Heart left ventricle (tissue), 16 donors: Measurements from ENCODE around the gene YWHAH. TPM values are rescaled to one million over a fixed set of nuclear protein-coding genes. Genes with fewer than 3 reads are reported as not detected.

Source experiments
- ATAC-seq, 4 donors: fragments of 200-7000 bp; cut with Tn5 transposase; one replicate each; pipeline ENCODE4 v1.9.1; 2020 to 2022; ENCODE audit warnings: moderate library complexity in 4 of 4, mild to moderate bottlenecking in 3 of 4, moderate number of reproducible peaks in 1 of 4
- DNase-seq, 5 donors: peaks; one replicate each; pipeline ENCODE4 v3.0.0-alpha.2; 2020
- H3K27ac ChIP-seq, 12 donors: fragments of 200-600 bp; sonication (generic) in 4 of 12; one replicate each; pipeline versions ENCODE4 v1.5.0 to v1.8.0; 2016 to 2022; ENCODE audit warnings: mild to moderate bottlenecking in 2 of 12
- H3K27me3 ChIP-seq, 9 donors: fragments of 200-600 bp; sonication (generic) in 2 of 9; one replicate each; pipeline versions ENCODE4 v1.5.1 to v1.8.0; 2016 to 2022; ENCODE audit warnings: mild to moderate bottlenecking in 3 of 9
- H3K36me3 ChIP-seq, 9 donors: fragments of 200-600 bp; sonication (generic) in 2 of 9; one replicate each; pipeline versions ENCODE4 v1.5.0 to v1.8.0; 2018 to 2022; ENCODE audit warnings: mild to moderate bottlenecking in 2 of 9
- H3K4me1 ChIP-seq, 12 donors: fragments of 200-600 bp; sonication (generic) in 4 of 12; one replicate each; pipeline versions ENCODE4 v1.5.0 to v1.8.0; 2016 to 2022; ENCODE audit warnings: mild to moderate bottlenecking in 3 of 12
- H3K4me3 ChIP-seq, 12 donors: fragments of 200-600 bp; sonication (generic) in 4 of 12; one replicate each; pipeline versions ENCODE4 v1.5.0 to v1.8.0; 2017 to 2022; ENCODE audit warnings: mild to moderate bottlenecking in 9 of 12, moderate library complexity in 4 of 12
- H3K9me3 ChIP-seq, 12 donors: fragments of 200-600 bp; sonication (generic) in 4 of 12; one replicate each; pipeline versions ENCODE4 v1.5.0 to v1.8.0; 2016 to 2022; ENCODE audit warnings: mild to moderate bottlenecking in 1 of 12
- POLR2A ChIP-seq, 2 donors: fragments of 450-650 bp; IDR thresholded peaks; one replicate each; pipeline ENCODE4 v1.6.1; 2017; ENCODE audit warnings: antibody characterized with exemption in 2 of 2, mild to moderate bottlenecking in 2 of 2, moderate library complexity in 2 of 2
- WGBS, 4 donors: extraction: QIAGEN DNeasy Blood & Tissue Kit in 2 of 4; methylation state at CpG; one replicate each; pipeline versions ENCODE4 v1.1.5 to v1.1.7; 2013 to 2018; 5-methylcytosine and 5-hydroxymethylcytosine counted together
- intact Hi-C, 10 donors: fragments of 100-400 bp; cut with DNase I; formaldehyde crosslinking; loops; one replicate each; pipeline versions ENCODE4 v1.11.1 to v1.14.2; 2022
- polyA plus RNA-seq, 2 donors: library from polyadenylated mRNA; stranded (reverse); fragments of 200-250 nt; gene quantifications; one replicate each; pipeline ENCODE4 v1.2.3, GENCODE V29; 2013
- total RNA-seq, 9 donors: library from RNA; depleted of rRNA in 2 of 9; stranded (reverse); fragments of >200 nt in 2 of 9; fragmentation: NEBNext Ultra II Directional in 3 of 9; extraction: Animal tissue kit (Norgen Biotek cat#: 25700) in 3 of 9; gene quantifications; one replicate each; pipeline versions ENCODE4 v1.1.0 to v1.2.4, GENCODE V29; 2016 to 2023
- TF ChIP-seq, protein P1 (sequence below), 12 donors: fragments of 200-600 bp; sonication (generic) in 4 of 12; IDR thresholded peaks; one replicate each; pipeline versions ENCODE4 v1.5.0 to v1.8.0; 2018 to 2022; ENCODE audit warnings: antibody characterized with exemption in 12 of 12, mild to moderate bottlenecking in 5 of 12
- donor health status: ischemic (EF 13 %, LVEDD 7.1; RV severe dilation, severe dysfunction).
- donor health status: healthy with polysubstance abuse.
- donor health status: DM: no; HTN: yes; CAD: no.
- donor health status: DM: no; HTN: no; CAD: no.
- donor health status: ischemic (EF 25% LVEDD 6.9; RV normal size, moderate dysfunction).
- donor health status: ischemic (EF 25% LVEDD 5.7; RV mildly dilated, moderate dysfunction).
- donor health status: healthy.
- donor health status: DM: yes; HTN: yes; CAD: no.
- donor health status: ischemic (EF 35%, LVEDD 5.7; RV mildly dilated, moderate dysfunction).
- donor health status: nonischemic (EF 11% LVEDD 7.7; RV severe dilation, severe dysfunction).
- donor health status: DM: yes; HTN: yes; CAD: no.
- donor health status: PGD.
- donor health status: ischemic (EF 29% LVEDD 5.4; RV normal size, mild dysfunction).
- donor health status: nonischemic (EF 23%, LVEDD 6.1; RV moderate dilation, normal function).

Gene YWHAH
- total and polyA plus RNA-seq, 11 donors = 47.2 to 126 (median 84.1) TPM

DNA sequence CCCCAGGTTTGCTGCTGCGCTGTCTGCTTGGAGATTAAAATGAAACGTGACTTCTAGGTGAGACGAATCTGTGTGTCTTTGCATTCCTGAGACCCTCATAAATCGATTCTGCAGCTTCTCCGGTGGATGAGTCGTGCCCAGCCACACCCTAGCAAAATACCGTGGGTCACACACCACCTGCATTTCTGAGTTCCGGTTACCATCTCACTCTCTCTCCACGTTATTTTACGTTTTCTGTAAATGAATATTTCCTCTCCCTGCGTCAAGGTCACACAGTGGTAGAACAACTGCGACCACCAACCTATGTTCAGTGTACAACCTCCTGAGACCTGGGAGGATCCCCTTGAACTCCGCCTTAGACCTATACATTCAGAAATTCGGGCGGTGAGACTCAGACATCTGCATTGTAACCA lies 1.1 kb downstream of the YWHAH start:
- DNase-seq (no peak), ATAC-seq (no peak)
- H3K9me3 ChIP-seq = no peaks in the 10 kb centered on the region
- TF ChIP-seq POLR2A (IDR thresholded peaks at IDR 0.05) = no peak
- TF ChIP-seq, protein P1, sequence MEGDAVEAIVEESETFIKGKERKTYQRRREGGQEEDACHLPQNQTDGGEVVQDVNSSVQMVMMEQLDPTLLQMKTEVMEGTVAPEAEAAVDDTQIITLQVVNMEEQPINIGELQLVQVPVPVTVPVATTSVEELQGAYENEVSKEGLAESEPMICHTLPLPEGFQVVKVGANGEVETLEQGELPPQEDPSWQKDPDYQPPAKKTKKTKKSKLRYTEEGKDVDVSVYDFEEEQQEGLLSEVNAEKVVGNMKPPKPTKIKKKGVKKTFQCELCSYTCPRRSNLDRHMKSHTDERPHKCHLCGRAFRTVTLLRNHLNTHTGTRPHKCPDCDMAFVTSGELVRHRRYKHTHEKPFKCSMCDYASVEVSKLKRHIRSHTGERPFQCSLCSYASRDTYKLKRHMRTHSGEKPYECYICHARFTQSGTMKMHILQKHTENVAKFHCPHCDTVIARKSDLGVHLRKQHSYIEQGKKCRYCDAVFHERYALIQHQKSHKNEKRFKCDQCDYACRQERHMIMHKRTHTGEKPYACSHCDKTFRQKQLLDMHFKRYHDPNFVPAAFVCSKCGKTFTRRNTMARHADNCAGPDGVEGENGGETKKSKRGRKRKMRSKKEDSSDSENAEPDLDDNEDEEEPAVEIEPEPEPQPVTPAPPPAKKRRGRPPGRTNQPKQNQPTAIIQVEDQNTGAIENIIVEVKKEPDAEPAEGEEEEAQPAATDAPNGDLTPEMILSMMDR (IDR thresholded peaks at IDR 0.05) = no peak
- intact Hi-C loops = loop anchor here in 5 of 10 donors (5.0 to 10.0 kb wide), 6 partner anchors 73 to 451 kb away; partner anchors contain the start of genes PISD (in 4 of the 5), DEPDC5 (in 2 of the 5), PRR14L (in 2 of the 5) and SFI1 (in 1 of the 5)
- H3K27ac ChIP-seq = peak overlapping the region; percentile 95 to 100 (median 98)
- H3K36me3 ChIP-seq = peaks cover 0 to 40% (median 27%) of the 10 kb centered on the region in 9 donors
- H3K4me3 ChIP-seq = peak overlapping the region; percentile 79 to 98 (median 96)
- 3 to 5% (median 4%) methylated on average over 15 of the region's 15 CpGs for WGBS, 4 donors
- H3K27me3 ChIP-seq = no peaks in the 10 kb centered on the region
- H3K4me1 ChIP-seq = peaks cover 0 to 56% (median 40%) of the 10 kb centered on the region in 12 donors

DNA sequence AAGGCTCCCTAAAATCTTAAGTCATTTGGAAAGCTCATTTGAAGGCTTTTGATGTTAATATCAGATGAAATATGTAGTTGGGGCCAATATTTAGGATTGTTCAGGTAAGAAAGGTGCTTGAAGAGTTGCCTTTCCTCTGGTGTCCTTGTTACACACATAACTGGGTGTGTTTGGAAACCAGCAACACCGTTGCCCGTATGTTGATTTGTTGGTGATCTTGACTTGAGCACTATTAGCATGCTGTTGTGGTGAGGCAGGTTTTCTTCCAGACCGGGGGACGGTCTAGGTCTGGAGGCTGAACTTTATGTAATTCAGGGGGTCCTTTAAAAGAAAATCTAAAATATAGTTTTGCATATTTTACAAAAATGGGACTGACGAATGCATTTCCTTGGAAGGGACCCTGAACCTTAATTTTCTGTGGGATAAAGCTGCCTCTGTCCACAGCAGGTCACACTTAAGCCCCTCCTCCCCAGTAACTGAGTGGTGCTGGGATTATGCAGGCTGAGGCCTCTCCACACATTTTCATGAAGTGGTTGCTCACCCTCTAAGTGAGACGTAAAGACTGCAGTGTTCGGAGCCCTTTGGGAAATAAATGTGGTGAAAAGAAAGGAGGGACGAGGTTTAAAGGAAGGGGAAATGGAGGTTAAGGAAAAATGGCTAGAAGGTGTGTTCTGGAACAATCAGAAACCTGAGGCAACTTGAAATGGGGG lies 1.8 kb downstream of the YWHAH start:
- WGBS, 4 donors = 26 to 37% (median 31%) methylated on average over 8 of the region's 8 CpGs
- intact Hi-C loops = loop anchor here in 5 of 10 donors (5.0 to 10.0 kb wide), 6 partner anchors 74 to 451 kb away; partner anchors contain the start of genes PISD (in 4 of the 5), DEPDC5 (in 2 of the 5), PRR14L (in 2 of the 5) and SFI1 (in 1 of the 5)
- peaks cover 0 to 63% (median 47%) of the 10 kb centered on the region in 12 donors for H3K4me1 ChIP-seq
- H3K36me3 ChIP-seq = peaks cover 0 to 47% (median 32%) of the 10 kb centered on the region in 9 donors
- no peak for ATAC-seq
- H3K9me3 ChIP-seq = no peaks in the 10 kb centered on the region
- H3K27ac ChIP-seq = peak overlapping the region in 10 of 12 donors; percentile 96 to 100 (median 99)
- no peak for TF ChIP-seq POLR2A (IDR thresholded peaks at IDR 0.05)
- TF ChIP-seq, protein P1 (IDR thresholded peaks at IDR 0.05) = no peak
- DNase-seq = no peak
- H3K4me3 ChIP-seq = peak overlapping the region in 11 of 12 donors; percentile 79 to 98 (median 96)
- H3K27me3 ChIP-seq = no peaks in the 10 kb centered on the region

DNA sequence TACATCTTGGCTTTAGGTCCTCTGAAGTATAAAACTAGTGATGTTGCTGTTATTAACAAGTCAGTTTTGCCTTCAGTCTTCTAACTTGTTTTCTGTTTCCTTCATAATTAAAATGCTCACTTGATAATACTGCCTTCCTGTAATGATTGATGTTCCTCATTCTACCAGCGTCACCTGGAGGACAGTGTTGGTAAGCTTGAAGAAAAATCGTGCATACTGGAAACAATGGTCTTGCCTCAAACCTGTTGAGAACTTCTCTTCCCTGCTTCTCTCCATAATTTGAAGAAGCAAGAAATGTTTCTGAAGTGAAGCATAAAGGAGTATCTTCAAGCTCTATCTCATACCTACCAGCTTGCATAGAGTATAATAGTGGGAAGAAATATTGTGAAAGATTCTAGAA lies 3.0 kb downstream of the YWHAH start:
- peak overlapping the region in 7 of 12 donors; percentile 0 to 100 (median 97) for H3K27ac ChIP-seq
- WGBS, 4 donors = 24 to 42% (median 29%) methylated on average over 2 of the region's 2 CpGs
- peak overlapping the region in 5 of 12 donors; percentile 86 to 98 (median 97) for H3K4me3 ChIP-seq
- H3K4me1 ChIP-seq = peaks cover 7 to 74% (median 58%) of the 10 kb centered on the region in 12 donors
- intact Hi-C loops = loop anchor here in 5 of 10 donors (5.0 to 10.0 kb wide), 6 partner anchors 75 to 452 kb away; partner anchors contain the start of genes PISD (in 4 of the 5), DEPDC5 (in 2 of the 5), PRR14L (in 2 of the 5) and SFI1 (in 1 of the 5)
- H3K27me3 ChIP-seq = no peaks in the 10 kb centered on the region
- peaks cover 0 to 53% (median 32%) of the 10 kb centered on the region in 9 donors for H3K36me3 ChIP-seq
- DNase-seq = no peak
- ATAC-seq = no peak
- TF ChIP-seq POLR2A (IDR thresholded peaks at IDR 0.05) = no peak
- TF ChIP-seq, protein P1 (IDR thresholded peaks at IDR 0.05) = peak in 11 of 12 donors; percentile 24 to 66 (median 48)
- no peaks in the 10 kb centered on the region for H3K9me3 ChIP-seq

DNA sequence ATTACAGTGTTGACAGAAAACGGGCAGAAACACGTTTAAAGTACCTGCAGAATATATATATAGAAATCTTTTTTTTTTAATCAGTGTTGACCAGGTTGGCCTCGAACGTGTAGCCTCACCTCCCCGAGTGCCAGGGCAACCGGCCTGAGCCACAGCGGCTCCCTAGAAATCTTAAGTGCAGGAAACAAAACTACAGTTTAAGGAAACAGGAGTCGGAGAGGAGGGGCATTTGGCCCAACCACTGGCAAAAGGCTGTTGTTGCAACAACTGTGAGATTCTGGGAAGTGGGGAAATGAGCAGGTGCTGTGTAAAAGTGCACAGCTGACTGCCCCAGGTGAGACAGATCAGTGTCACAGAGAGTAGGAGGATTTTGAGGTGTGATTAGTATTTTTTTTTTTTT lies 3.7 kb downstream of the YWHAH start:
- Histone ChIP-seq H3K9me3 (no peaks in the 10 kb centered on the region), H3K4me3 (no peak overlapping the region), H3K36me3 (peaks cover 0 to 58% (median 32%) of the 10 kb centered on the region in 9 donors), H3K27ac (peak overlapping the region in 2 of 12 donors; percentile 30 to 97), H3K4me1 (peaks cover 7 to 78% (median 65%) of the 10 kb centered on the region in 12 donors), H3K27me3 (no peaks in the 10 kb centered on the region)
- ATAC-seq (no peak), DNase-seq (no peak)
- TF ChIP-seq POLR2A (IDR thresholded peaks at IDR 0.05) = no peak
- TF ChIP-seq, protein P1 (IDR thresholded peaks at IDR 0.05) = no peak
- intact Hi-C loops = loop anchor here in 5 of 10 donors (5.0 to 10.0 kb wide), 6 partner anchors 76 to 453 kb away; partner anchors contain the start of genes PISD (in 4 of the 5), DEPDC5 (in 2 of the 5), PRR14L (in 2 of the 5) and SFI1 (in 1 of the 5)
- WGBS, 4 donors = 44 to 55% (median 48%) methylated on average over 8 of the region's 8 CpGs
